Sciatic nerve (tissue), 2 donors: Measurements from ENCODE around the gene MXRA8. TPM values are rescaled to one million over a fixed set of nuclear protein-coding genes. Genes with fewer than 3 reads are reported as not detected.

Experiments
- ATAC-seq: fragments of 200-7000 bp; cut with Tn5 transposase; one replicate; pipeline ENCODE4 v1.9.1; 2020; ENCODE audit warnings: mild to moderate bottlenecking, moderate library complexity
- DNase-seq: peaks from one replicate; pipeline ENCODE4 v3.0.0-alpha.2; 2020; ENCODE audit warnings: low spot score
- intact Hi-C: fragments of 100-400 bp; cut with DNase I; formaldehyde crosslinking; loops from one replicate; pipeline ENCODE4 v1.14.2; 2022
- microRNA-seq: library from miRNA; unstranded; fragments of <30 nt; microRNA quantifications from one replicate; pipeline ENCODE4 v1.2.0, GENCODE V29; 2020
- total RNA-seq: library from RNA; stranded (reverse); fragmentation: NEBNext Ultra II Directional; extraction: Animal tissue kit (Norgen Biotek cat#: 25700); gene quantifications from one replicate; pipeline ENCODE4 v1.2.1, GENCODE V29; 2021
- donor health status: DM: no; HTN: no; CAD: no.
- donor health status: DM: no; HTN: no; CAD: no.

The MXRA8 gene
- total RNA-seq, 1 donor from 2014 or later = 262 TPM

- ATAC-seq (peak; percentile 67), DNase-seq (peak; percentile 85)
Observed at GRCh38 chr1:1305300-1306069, 52.9 kb downstream of the MXRA8 start.

DNA sequence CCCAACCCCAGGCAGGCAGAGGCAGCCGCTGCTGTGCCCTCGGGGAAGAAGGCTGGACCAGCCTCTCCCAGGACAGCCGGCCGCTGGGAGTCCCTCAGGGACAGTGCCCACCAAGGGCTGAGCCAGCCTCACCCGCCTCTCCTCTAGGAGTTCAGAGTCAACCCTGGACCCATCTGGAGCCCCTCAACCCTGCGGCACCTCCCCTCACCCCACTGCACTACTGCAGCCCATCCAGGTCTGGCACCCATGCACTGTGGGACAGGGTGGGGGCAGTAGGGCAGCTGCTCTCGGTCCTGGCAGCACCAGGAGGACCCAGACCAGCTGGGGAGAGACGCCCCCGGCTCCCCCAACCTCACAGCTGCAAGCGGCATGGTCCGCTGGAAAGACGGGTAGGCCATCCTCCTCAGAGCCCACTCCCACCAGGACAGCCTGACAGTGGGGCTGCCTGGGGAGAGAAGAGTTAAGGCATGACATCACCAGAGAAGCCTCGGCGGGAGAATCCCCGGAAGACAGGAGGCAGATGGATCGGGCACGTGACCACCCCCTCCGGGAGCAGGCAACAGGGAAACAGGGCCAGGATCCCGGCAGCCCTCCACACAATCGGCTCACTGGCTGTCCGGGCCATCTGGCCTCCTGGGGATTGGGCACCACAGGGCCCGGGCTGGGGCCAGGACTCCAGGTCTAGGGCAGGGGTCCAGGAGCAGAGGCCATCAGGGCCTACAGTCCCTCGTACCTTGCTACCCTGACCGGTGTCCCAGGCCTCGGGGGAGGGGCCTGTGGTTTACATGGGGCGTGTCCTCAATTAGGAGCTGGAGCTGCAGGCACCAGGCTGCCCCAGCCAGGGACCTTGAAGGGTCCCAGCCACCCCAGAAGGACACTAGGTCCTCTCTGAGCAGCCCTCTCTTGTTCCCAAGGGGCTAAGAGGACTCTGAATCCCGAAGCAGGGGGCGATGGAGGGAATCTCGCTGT, 53.7 kb downstream of the MXRA8 start:
- DNase-seq (peak; percentile 87), ATAC-seq (peak; percentile 63)
- intact Hi-C loops = no loop called here

More at GRCh38 chr1:1305300-1306069, 52.9 kb downstream of the MXRA8 start:
- intact Hi-C loops = no loop called here

- intact Hi-C loops = no loop called here
- no peak for DNase-seq
- no peak for ATAC-seq
Observed at GRCh38 chr1:1303736-1304135, 54.6 kb downstream of the MXRA8 start.

GRCh38 chr1:1302951-1303509, 55.3 kb downstream of the MXRA8 start:
- ATAC-seq (no peak), DNase-seq (no peak)
- intact Hi-C loops = no loop called here

Small RNAs within 50 kb of the gene (microRNA-seq; reads per million reads assigned to microRNA genes)
- gene MIR6727 (not detected), gene MIR6808 (not detected)

Other genes starting within 250 kb of the MXRA8 start
- gene C1orf159, start 242.5 kb downstream of the MXRA8 start, total RNA-seq = 12.0 TPM
- gene TTLL10, start 184.7 kb downstream of the MXRA8 start, total RNA-seq = 0.71 TPM
- gene TNFRSF18, start 152.0 kb downstream of the MXRA8 start, total RNA-seq = 0.58 TPM
- gene TNFRSF4, start 144.4 kb downstream of the MXRA8 start, total RNA-seq = 2.5 TPM
- gene SDF4, start 126.6 kb downstream of the MXRA8 start, total RNA-seq = 94.9 TPM
- 10.9 TPM for gene B3GALT6, start 126.3 kb downstream of the MXRA8 start, total RNA-seq
- 3.5 TPM for gene C1QTNF12, start 111.8 kb downstream of the MXRA8 start, total RNA-seq
- 50.5 TPM for gene UBE2J2, start 84.7 kb downstream of the MXRA8 start, total RNA-seq
- gene SCNN1D, start 78.1 kb downstream of the MXRA8 start, total RNA-seq = 12.5 TPM
- gene ACAP3, start 50.6 kb downstream of the MXRA8 start, total RNA-seq = 74.7 TPM
- gene PUSL1, start 50.0 kb downstream of the MXRA8 start, total RNA-seq = 11.3 TPM
- 111 TPM for gene INTS11, start 33.9 kb downstream of the MXRA8 start, total RNA-seq
- gene CPTP, start 33.8 kb downstream of the MXRA8 start, total RNA-seq = 15.7 TPM
- gene TAS1R3, start 27.3 kb downstream of the MXRA8 start, total RNA-seq = 0.49 TPM
- 91.4 TPM for gene DVL1, start 9.1 kb downstream of the MXRA8 start, total RNA-seq
- gene AURKAIP1, start 16.7 kb upstream of the MXRA8 start, total RNA-seq = 58.9 TPM
- 207 TPM for gene CCNL2, start 40.8 kb upstream of the MXRA8 start, total RNA-seq
- gene MRPL20, start 48.7 kb upstream of the MXRA8 start, total RNA-seq = 75.6 TPM
- gene ANKRD65, start 62.7 kb upstream of the MXRA8 start, total RNA-seq = 11.2 TPM
- gene VWA1, start 77.1 kb upstream of the MXRA8 start, total RNA-seq = 175 TPM
- 2.4 TPM for gene ATAD3C, start 91.1 kb upstream of the MXRA8 start, total RNA-seq
- 28.6 TPM for gene ATAD3B, start 113.2 kb upstream of the MXRA8 start, total RNA-seq
- 19.4 TPM for gene ATAD3A, start 153.6 kb upstream of the MXRA8 start, total RNA-seq
- 7.1 TPM for gene TMEM240, start 182.1 kb upstream of the MXRA8 start, total RNA-seq
- gene SSU72, start 216.3 kb upstream of the MXRA8 start, total RNA-seq = 78.5 TPM
- gene FNDC10, start 241.6 kb upstream of the MXRA8 start, total RNA-seq = 2.4 TPM